Activated B cell treated with CpG ODN at 0.5 μM for 24 hours (primary cell): ENCODE data around the gene B4GALNT4. TPM values are rescaled to one million over a fixed set of nuclear protein-coding genes. Genes with fewer than 3 reads are reported as not detected.
"Not testable (repeated sequence)": the region's sequence is repeated elsewhere in the genome, so short reads cannot be mapped to it uniquely, and the experiment has no call there.

Experiments
- ATAC-seq: fragments of 200-7000 bp; cut with Tn5 transposase; one replicate; pipeline ENCODE4 v1.10.0; 2021; ENCODE audit warnings: low read depth, mild to moderate bottlenecking, moderate library complexity
- CTCF ChIA-PET: fragments of 350-600 bp; sonication (Branson Sonifier 250); formaldehyde crosslinking; loops from one replicate; lab custom pipeline; 2021; ENCODE audit warnings: antibody characterized with exemption; lab: Charles Lee
- POLR2A ChIA-PET: fragments of 350-600 bp; sonication (Branson Sonifier 250); formaldehyde crosslinking; loops from one replicate; lab custom pipeline; 2021; ENCODE audit warnings: antibody characterized with exemption; lab: Charles Lee
- DNase-seq: peaks from one replicate; pipeline ENCODE4 v3.0.0; 2022
- H3K27ac Mint-ChIP-seq: one replicate; pipeline ENCODE4 v1.8.0; 2020; ENCODE audit warnings: mixed read lengths
- H3K27me3 Mint-ChIP-seq: one replicate; pipeline ENCODE4 v1.8.0; 2021; ENCODE audit warnings: mixed read lengths
- H3K36me3 Mint-ChIP-seq: one replicate; pipeline ENCODE4 v1.8.0; 2021; ENCODE audit warnings: low read depth, mixed read lengths
- H3K4me1 Mint-ChIP-seq: one replicate; pipeline ENCODE4 v1.8.0; 2021; ENCODE audit warnings: mixed read lengths
- H3K4me3 Mint-ChIP-seq: one replicate; pipeline ENCODE4 v1.8.0; 2020; ENCODE audit warnings: mild to moderate bottlenecking, mixed read lengths
- H3K9me3 Mint-ChIP-seq: one replicate; pipeline ENCODE4 v1.8.0; 2020; ENCODE audit warnings: mixed read lengths
- CTCF ChIP-seq: fragments of 200-600 bp; IDR thresholded peaks from one replicate; pipeline ENCODE4 v1.8.0; 2022; ENCODE audit warnings: antibody characterized with exemption, mild to moderate bottlenecking
- intact Hi-C: fragments of 100-400 bp; cut with micrococcal nuclease; formaldehyde crosslinking; loops from one replicate; pipeline ENCODE4 v1.15.1; 2024
- total RNA-seq: library from RNA; stranded (reverse); gene quantifications from 2 replicates; pipeline ENCODE4 v1.2.3, GENCODE V29; 2022

The B4GALNT4 gene
- total RNA-seq, 1 donor from 2014 or later: not detected

- H3K27me3 Mint-ChIP-seq: no peaks in the 10 kb centered on the region
- ChIA-PET CTCF (interaction anchor here (0.6 kb wide), 1 partner anchor 108 kb away, joined by 3 read pairs; no protein-coding TSS in a partner anchor), POLR2A (interaction anchor here (0.5 kb wide), 1 partner anchor 66 kb away, joined by 5 read pairs; no protein-coding TSS in a partner anchor)
- intact Hi-C loops: no loop called here
- no peak overlapping the region for H3K4me3 Mint-ChIP-seq
- no peak for DNase-seq
- no peaks in the 10 kb centered on the region for H3K9me3 Mint-ChIP-seq
- TF ChIP-seq CTCF: no peak
- ATAC-seq: no peak
- no peak overlapping the region for H3K27ac Mint-ChIP-seq
- no peaks in the 10 kb centered on the region for H3K36me3 Mint-ChIP-seq
- peaks cover 12% of the 10 kb centered on the region for H3K4me1 Mint-ChIP-seq
Observed at GRCh38 chr11:359181-359714, 10.1 kb upstream of the B4GALNT4 start.

- ChIA-PET CTCF (interaction anchor here (1.1 kb wide), 1 partner anchor 110 kb away, joined by 5 read pairs; no protein-coding TSS in a partner anchor), POLR2A (interaction anchor here (0.5 kb wide), 1 partner anchor 44 kb away, joined by 3 read pairs; no protein-coding TSS in a partner anchor)
- Mint-ChIP-seq H3K4me1 (peaks cover under 1% of the 10 kb centered on the region), H3K27me3 (peaks cover 5% of the 10 kb centered on the region), H3K27ac (no peak overlapping the region), H3K36me3 (no peaks in the 10 kb centered on the region), H3K4me3 (no peak overlapping the region), H3K9me3 (no peaks in the 10 kb centered on the region)
- no peak for TF ChIP-seq CTCF
- ATAC-seq (no peak), DNase-seq (no peak)
- intact Hi-C loops: no loop called here
Observed at GRCh38 chr11:360326-361280, 8.7 kb upstream of the B4GALNT4 start.

GRCh38 chr11:362642-363442 is 6.5 kb upstream of the B4GALNT4 start:
- H3K27me3 Mint-ChIP-seq: peaks cover 16% of the 10 kb centered on the region
- POLR2A ChIA-PET: interaction anchor here (0.6 to 1.2 kb wide), 2 partner anchors 44 to 86 kb away, joined by 3 to 6 read pairs; no protein-coding TSS in a partner anchor
- no peak for TF ChIP-seq CTCF
- H3K9me3 Mint-ChIP-seq: no peaks in the 10 kb centered on the region
- peaks cover under 1% of the 10 kb centered on the region for H3K4me1 Mint-ChIP-seq
- no peak for DNase-seq
- intact Hi-C loops: no loop called here
- no peak for ATAC-seq
- H3K36me3 Mint-ChIP-seq: no peaks in the 10 kb centered on the region
- CTCF ChIA-PET: interaction anchor here (1.3 to 1.5 kb wide), 2 partner anchors 112 to 166 kb away, joined by 3 to 5 read pairs; a partner anchor contains a TSS
- H3K4me3 Mint-ChIP-seq: no peak overlapping the region
- H3K27ac Mint-ChIP-seq: no peak overlapping the region

GRCh38 chr11:363443-363805 is 5.9 kb upstream of the B4GALNT4 start:
- H3K4me3 Mint-ChIP-seq, intact Hi-C loops, DNase-seq, H3K27ac Mint-ChIP-seq, ATAC-seq, H3K36me3 Mint-ChIP-seq, H3K9me3 Mint-ChIP-seq, H3K4me1 Mint-ChIP-seq: not testable (repeated sequence)
- peaks cover 20% of the 10 kb centered on the region for H3K27me3 Mint-ChIP-seq
- POLR2A ChIA-PET: interaction anchor here (0.6 to 1.2 kb wide), 2 partner anchors 43 to 86 kb away, joined by 3 to 6 read pairs; no protein-coding TSS in a partner anchor
- CTCF ChIA-PET: interaction anchor here (1.3 to 1.5 kb wide), 2 partner anchors 113 to 167 kb away, joined by 3 to 5 read pairs; a partner anchor contains a TSS
